ENCODE measurements around the gene BZW1.

BZW1 gene

GRCh38 chr2:200828104-200828503 is 16.4 kb downstream of the BZW1 start:
- no peak for TF ChIP-seq CTCF (IDR thresholded peaks at IDR 0.05; ENCODE audit: low read depth, low read length)
- in situ Hi-C loops (cut with HindIII; ENCODE audit: low sequenced_read_pairs), result no loop called here
- no peak overlapping the region for H3K4me3 ChIP-seq (ENCODE audit: low read depth, low read length)
- no peak for DNase-seq (ENCODE audit: low read depth, low spot score)

GRCh38 chr2:200828572-200829257 is 17.0 kb downstream of the BZW1 start:
- TF ChIP-seq CTCF (IDR thresholded peaks at IDR 0.05; ENCODE audit: low read depth, low read length), result no peak
- no peak overlapping the region for H3K4me3 ChIP-seq (ENCODE audit: low read depth, low read length)
- in situ Hi-C loops (cut with HindIII; ENCODE audit: low sequenced_read_pairs), result no loop called here
- DNase-seq (ENCODE audit: low read depth, low spot score), result no peak

- no peak for DNase-seq (ENCODE audit: low read depth, low spot score)
- in situ Hi-C loops (cut with HindIII; ENCODE audit: low sequenced_read_pairs), result no loop called here
- H3K4me3 ChIP-seq (ENCODE audit: low read depth, low read length), result no peak overlapping the region
- no peak for TF ChIP-seq CTCF (IDR thresholded peaks at IDR 0.05; ENCODE audit: low read depth, low read length)
Observed at GRCh38 chr2:200829258-200829655, 17.5 kb downstream of the BZW1 start.

GRCh38 chr2:200834701-200835100 is 23.0 kb downstream of the BZW1 start:
- DNase-seq (ENCODE audit: low read depth, low spot score), result no peak
- H3K4me3 ChIP-seq (ENCODE audit: low read depth, low read length), result no peak overlapping the region
- no peak for TF ChIP-seq CTCF (IDR thresholded peaks at IDR 0.05; ENCODE audit: low read depth, low read length)
- in situ Hi-C loops (cut with HindIII; ENCODE audit: low sequenced_read_pairs), result no loop called here

GRCh38 chr2:200839513-200839912 is 27.8 kb downstream of the BZW1 start:
- H3K4me3 ChIP-seq (ENCODE audit: low read depth, low read length), result no peak overlapping the region
- in situ Hi-C loops (cut with HindIII; ENCODE audit: low sequenced_read_pairs), result no loop called here
- DNase-seq (ENCODE audit: low read depth, low spot score), result no peak
- no peak for TF ChIP-seq CTCF (IDR thresholded peaks at IDR 0.05; ENCODE audit: low read depth, low read length)

GRCh38 chr2:200843993-200844948 is 32.6 kb downstream of the BZW1 start:
- in situ Hi-C loops (cut with HindIII; ENCODE audit: low sequenced_read_pairs), result no loop called here
- DNase-seq (ENCODE audit: low read depth, low spot score), result no peak
- no peak overlapping the region for H3K4me3 ChIP-seq (ENCODE audit: low read depth, low read length)
- TF ChIP-seq CTCF (IDR thresholded peaks at IDR 0.05; ENCODE audit: low read depth, low read length), result no peak
